Kidney (tissue), 14 donors: ENCODE data around the gene SP6. TPM values are rescaled to one million over a fixed set of nuclear protein-coding genes. Genes with fewer than 3 reads are reported as not detected.

Experiments
- DNase-seq, 5 donors: peaks; one replicate each; pipeline ENCODE4 v3.0.0-alpha.2; 2013 to 2020
- FAIRE-seq: peaks from 2 replicates; lab custom pipeline; 2012; peaks lifted over from hg19 to GRCh38; lab: Jason Lieb, UNC
- H3K27ac ChIP-seq, 2 donors: one replicate each; pipeline ENCODE4 v1.7.0; 2013; ENCODE audit warnings: low read depth in 2 of 2, low read length in 2 of 2, inconsistent platforms in 1 of 2
- H3K27me3 ChIP-seq: one replicate; pipeline ENCODE4 v1.7.1; 2013; ENCODE audit warnings: low read length, inconsistent platforms; ENCODE audit not compliant: control insufficient read depth, insufficient read depth
- H3K36me3 ChIP-seq, 3 donors: one replicate each; pipeline versions ENCODE4 v1.7.0 to v1.7.1; 2013; ENCODE audit warnings: low read length in 3 of 3, control low read depth in 1 of 3, inconsistent platforms in 1 of 3; ENCODE audit not compliant: insufficient read depth in 3 of 3, control insufficient read depth in 2 of 3
- H3K4me1 ChIP-seq, 3 donors: one replicate each; pipeline versions ENCODE4 v1.7.0 to v1.7.1; 2013; ENCODE audit warnings: low read length in 3 of 3, inconsistent platforms in 1 of 3, low read depth in 1 of 3; ENCODE audit not compliant: control insufficient read depth in 2 of 3, insufficient read depth in 2 of 3
- H3K4me3 ChIP-seq, 3 donors: one replicate each; pipeline versions ENCODE4 v1.7.0 to v1.8.1; 2013; ENCODE audit warnings: low read length in 3 of 3, control low read depth in 1 of 3, inconsistent platforms in 1 of 3
- H3K9ac ChIP-seq, 3 donors: one replicate each; pipeline versions ENCODE4 v1.7.0 to v1.7.1; 2013; ENCODE audit warnings: low read length in 3 of 3, control low read depth in 1 of 3, inconsistent platforms in 1 of 3
- H3K9me3 ChIP-seq, 3 donors: one replicate each; pipeline versions ENCODE4 v1.7.0 to v1.7.1; 2013; ENCODE audit warnings: low read length in 3 of 3, control low read depth in 1 of 3, inconsistent platforms in 1 of 3; ENCODE audit not compliant: control insufficient read depth in 2 of 3, insufficient read depth in 1 of 3
- CTCF ChIP-seq: IDR thresholded peaks from 3 replicates; pipeline ENCODE4 v1.5.1; 2012; ENCODE audit warnings: mild to moderate bottlenecking, moderate library complexity, borderline replicate concordance; ENCODE audit not compliant: insufficient read depth; ENCODE audit errors: extremely low read depth
- intact Hi-C: fragments of 100-400 bp; cut with DNase I; formaldehyde crosslinking; loops from one replicate; pipeline ENCODE4 v1.11.1; 2022
- polyA plus RNA-seq: library from polyadenylated mRNA; stranded (reverse); fragments of 350-450 nt; fragmentation: Illumina TruSeq; extraction: RNeasy Lipid Tissue Mini Kit (QIAGEN cat#74804); gene quantifications from one replicate; pipeline ENCODE4 v1.2.3, GENCODE V29; 2014; ENCODE audit warnings: low read depth, low replicate concordance; ENCODE audit not compliant: insufficient read depth
- total RNA-seq: library from RNA; stranded (reverse); fragmentation: NEBNext Ultra II Directional; extraction: Animal tissue kit (Norgen Biotek cat#: 25700); gene quantifications from one replicate; pipeline ENCODE4 v1.2.1, GENCODE V29; 2021
- donor health status: control.
- donor health status: control.
- donor health status: control.
- donor health status: control.
- donor health status: control.
- donor health status: DM: yes; HTN: yes; CAD: no.
- donor health status: Normal renal cell carcinoma (clear cell type).

The SP6 gene
- total and polyA plus RNA-seq, 2 donors from 2014 or later, result 0.86 to 2.0 TPM

GRCh38 chr17:47815106-47815918, 35.7 kb downstream of the SP6 start:
- DNase-seq (peak in 1 of 5 donors; percentile 9), FAIRE-seq (no peak)
- TF ChIP-seq CTCF, result no peak
- H3K4me1 ChIP-seq, result no peaks in the 10 kb centered on the region
- peaks cover 0 to 19% (median 4%) of the 10 kb centered on the region in 3 donors for H3K36me3 ChIP-seq
- H3K4me3 ChIP-seq, result no peak overlapping the region
- H3K27me3 ChIP-seq, result no peaks in the 10 kb centered on the region
- intact Hi-C loops, result no loop called here
- no peak overlapping the region for H3K9ac ChIP-seq
- H3K27ac ChIP-seq, result no peak overlapping the region
- no peaks in the 10 kb centered on the region for H3K9me3 ChIP-seq

- peaks cover 0 to 20% (median 8%) of the 10 kb centered on the region in 3 donors for H3K36me3 ChIP-seq
- no peak overlapping the region for H3K27ac ChIP-seq
- FAIRE-seq (no peak), DNase-seq (peak in 1 of 5 donors; percentile 23)
- no peak overlapping the region for H3K9ac ChIP-seq
- H3K9me3 ChIP-seq, result no peaks in the 10 kb centered on the region
- TF ChIP-seq CTCF, result no peak
- H3K27me3 ChIP-seq, result no peaks in the 10 kb centered on the region
- intact Hi-C loops, result no loop called here
- H3K4me3 ChIP-seq, result no peak overlapping the region
- no peaks in the 10 kb centered on the region for H3K4me1 ChIP-seq
Observed at GRCh38 chr17:47813512-47814031, 37.4 kb downstream of the SP6 start.

GRCh38 chr17:47813077-47813476, 37.9 kb downstream of the SP6 start:
- Histone ChIP-seq H3K4me1 (no peaks in the 10 kb centered on the region), H3K9ac (no peak overlapping the region), H3K9me3 (no peaks in the 10 kb centered on the region), H3K4me3 (no peak overlapping the region), H3K36me3 (peaks cover 0 to 19% (median 8%) of the 10 kb centered on the region in 3 donors), H3K27me3 (no peaks in the 10 kb centered on the region), H3K27ac (no peak overlapping the region)
- FAIRE-seq (no peak), DNase-seq (no peak)
- intact Hi-C loops, result no loop called here
- no peak for TF ChIP-seq CTCF
